ENCODE results near the gene CYP51A1.
"Not testable (repeated sequence)": the region's sequence is repeated elsewhere in the genome, so short reads cannot be mapped to it uniquely, and the experiment has no call there.

The CYP51A1 gene

GRCh38 chr7:92088266-92088665 is 46.0 kb downstream of the CYP51A1 start:
- TF ChIP-seq, protein P1, sequence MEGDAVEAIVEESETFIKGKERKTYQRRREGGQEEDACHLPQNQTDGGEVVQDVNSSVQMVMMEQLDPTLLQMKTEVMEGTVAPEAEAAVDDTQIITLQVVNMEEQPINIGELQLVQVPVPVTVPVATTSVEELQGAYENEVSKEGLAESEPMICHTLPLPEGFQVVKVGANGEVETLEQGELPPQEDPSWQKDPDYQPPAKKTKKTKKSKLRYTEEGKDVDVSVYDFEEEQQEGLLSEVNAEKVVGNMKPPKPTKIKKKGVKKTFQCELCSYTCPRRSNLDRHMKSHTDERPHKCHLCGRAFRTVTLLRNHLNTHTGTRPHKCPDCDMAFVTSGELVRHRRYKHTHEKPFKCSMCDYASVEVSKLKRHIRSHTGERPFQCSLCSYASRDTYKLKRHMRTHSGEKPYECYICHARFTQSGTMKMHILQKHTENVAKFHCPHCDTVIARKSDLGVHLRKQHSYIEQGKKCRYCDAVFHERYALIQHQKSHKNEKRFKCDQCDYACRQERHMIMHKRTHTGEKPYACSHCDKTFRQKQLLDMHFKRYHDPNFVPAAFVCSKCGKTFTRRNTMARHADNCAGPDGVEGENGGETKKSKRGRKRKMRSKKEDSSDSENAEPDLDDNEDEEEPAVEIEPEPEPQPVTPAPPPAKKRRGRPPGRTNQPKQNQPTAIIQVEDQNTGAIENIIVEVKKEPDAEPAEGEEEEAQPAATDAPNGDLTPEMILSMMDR (IDR thresholded peaks at IDR 0.05; ENCODE audit: low read depth, low read length): no peak
- peaks cover 80% of the 10 kb centered on the region for H3K36me3 ChIP-seq
- H3K9me3 ChIP-seq (ENCODE audit: severe bottlenecking): no peaks in the 10 kb centered on the region
- H3K4me3 ChIP-seq (ENCODE audit: low read depth, low read length): no peak overlapping the region
- DNase-seq: no peak
- no peak overlapping the region for H3K27ac ChIP-seq
- no peaks in the 10 kb centered on the region for H3K27me3 ChIP-seq (ENCODE audit: insufficient read depth, low read depth, severe bottlenecking)

DNA sequence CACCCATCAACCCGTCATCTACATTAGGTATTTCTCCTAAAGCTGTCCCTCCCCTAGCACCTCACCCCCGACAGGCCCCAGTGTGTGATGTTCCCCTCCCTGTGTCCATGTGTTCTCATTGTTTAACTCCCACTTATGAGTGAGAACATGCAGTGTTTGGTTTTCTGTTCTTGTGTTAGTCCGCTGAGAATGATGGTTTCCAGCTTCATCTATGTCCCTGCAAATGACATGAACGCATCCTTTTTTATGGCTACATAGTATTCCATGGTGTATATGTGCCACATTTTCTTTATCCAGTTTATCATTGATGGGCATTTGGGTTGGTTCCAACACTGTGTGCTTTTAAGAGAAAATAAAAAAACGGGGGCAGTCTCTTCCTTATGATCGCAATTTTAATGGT is 50.4 kb downstream of the CYP51A1 start:
- DNase-seq; H3K9me3 ChIP-seq (ENCODE audit: severe bottlenecking); H3K27me3 ChIP-seq (ENCODE audit: insufficient read depth, low read depth, severe bottlenecking); H3K27ac ChIP-seq; H3K4me3 ChIP-seq (ENCODE audit: low read depth, low read length): not testable (repeated sequence)
- peaks cover 83% of the 10 kb centered on the region for H3K36me3 ChIP-seq

DNA sequence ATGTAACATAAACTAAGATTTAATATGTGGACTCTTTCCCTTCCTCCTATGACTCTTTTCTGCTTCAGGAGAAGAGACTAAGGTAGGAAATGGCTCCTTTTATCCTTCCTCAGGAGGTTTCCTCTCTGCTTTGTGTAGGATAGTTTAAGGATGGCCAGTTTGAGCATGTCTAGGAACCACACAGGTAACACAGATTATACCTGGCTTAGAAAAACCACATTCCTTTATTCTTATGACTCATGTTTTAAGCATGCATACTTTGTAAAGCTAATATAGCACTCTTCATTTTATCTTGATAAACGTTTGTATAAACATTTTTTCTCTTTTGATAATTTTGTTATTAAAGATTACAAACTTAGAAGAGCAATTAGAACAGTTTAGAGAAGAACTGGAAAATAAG is 57.8 kb downstream of the CYP51A1 start:
- TF ChIP-seq, protein P1 (IDR thresholded peaks at IDR 0.05; ENCODE audit: low read depth, low read length): no peak
- H3K36me3 ChIP-seq: peaks cover 69% of the 10 kb centered on the region

GRCh38 chr7:92075455-92076158 is 58.7 kb downstream of the CYP51A1 start:
- no peak overlapping the region; the same call in 1 of the 2 replicates for H3K27ac ChIP-seq
- no peak overlapping the region for H3K4me3 ChIP-seq (ENCODE audit: low read depth, low read length)
- peaks cover 71% of the 10 kb centered on the region for H3K36me3 ChIP-seq
- TF ChIP-seq, protein P1 (IDR thresholded peaks at IDR 0.05; ENCODE audit: low read depth, low read length): no peak
- H3K9me3 ChIP-seq (ENCODE audit: severe bottlenecking): no peaks in the 10 kb centered on the region
- H3K27me3 ChIP-seq (ENCODE audit: insufficient read depth, low read depth, severe bottlenecking): no peaks in the 10 kb centered on the region
- DNase-seq: no peak

More for the DNA sequence above, 57.8 kb downstream of the CYP51A1 start:
- Histone ChIP-seq H3K27me3 (ENCODE audit: insufficient read depth, low read depth, severe bottlenecking) (no peaks in the 10 kb centered on the region), H3K27ac (no peak overlapping the region), H3K9me3 (ENCODE audit: severe bottlenecking) (no peaks in the 10 kb centered on the region), H3K4me3 (ENCODE audit: low read depth, low read length) (no peak overlapping the region)
- no peak for DNase-seq

DNA sequence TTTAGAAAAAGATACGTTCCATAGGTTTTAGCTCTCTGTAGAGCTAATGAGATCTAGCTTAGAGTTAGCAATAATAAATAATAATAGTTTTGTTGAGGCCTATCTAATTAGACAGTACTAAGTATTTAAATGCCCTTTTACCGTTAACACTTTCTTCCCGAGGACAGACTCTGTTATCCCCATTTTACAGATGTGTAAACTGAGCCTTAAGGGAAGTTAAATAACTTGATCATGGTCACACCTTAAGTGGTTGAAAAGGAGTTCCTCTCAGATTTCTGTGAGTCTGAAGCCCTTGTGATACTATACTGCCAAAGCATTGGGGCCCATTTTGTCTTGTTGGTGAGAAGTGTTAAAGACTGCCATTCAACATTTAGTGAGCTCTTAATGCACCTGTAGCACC is 61.6 kb downstream of the CYP51A1 start:
- H3K4me3 ChIP-seq (ENCODE audit: low read depth, low read length): no peak overlapping the region
- no peaks in the 10 kb centered on the region for H3K27me3 ChIP-seq (ENCODE audit: insufficient read depth, low read depth, severe bottlenecking)
- H3K27ac ChIP-seq: no peak overlapping the region
- TF ChIP-seq, protein P1 (IDR thresholded peaks at IDR 0.05; ENCODE audit: low read depth, low read length): no peak
- no peak for DNase-seq
- H3K9me3 ChIP-seq (ENCODE audit: severe bottlenecking): no peaks in the 10 kb centered on the region
- peaks cover 67% of the 10 kb centered on the region for H3K36me3 ChIP-seq

DNA sequence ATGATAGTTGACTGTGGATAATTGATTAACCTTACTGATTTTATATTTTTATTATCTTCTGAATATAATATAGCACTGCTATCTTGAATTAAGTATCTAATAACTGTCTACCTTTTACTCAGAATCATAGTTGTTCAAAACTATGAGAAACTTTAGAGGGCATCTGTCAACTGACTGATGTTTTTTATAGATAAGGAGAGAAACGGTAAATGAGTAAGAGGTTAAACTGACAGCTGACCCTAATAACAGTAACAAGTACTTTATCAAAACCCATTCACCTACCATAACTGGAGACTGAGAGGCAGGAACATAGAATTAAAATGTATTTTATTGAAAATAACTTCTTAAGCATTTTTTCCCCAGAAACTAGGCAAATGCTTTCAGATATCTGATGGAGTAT is 62.2 kb downstream of the CYP51A1 start:
- TF ChIP-seq, protein P1 (IDR thresholded peaks at IDR 0.05; ENCODE audit: low read depth, low read length): no peak
- H3K27ac ChIP-seq: no peak overlapping the region
- no peaks in the 10 kb centered on the region for H3K27me3 ChIP-seq (ENCODE audit: insufficient read depth, low read depth, severe bottlenecking)
- no peak for DNase-seq
- no peaks in the 10 kb centered on the region for H3K9me3 ChIP-seq (ENCODE audit: severe bottlenecking)
- peaks cover 67% of the 10 kb centered on the region for H3K36me3 ChIP-seq
- H3K4me3 ChIP-seq (ENCODE audit: low read depth, low read length): no peak overlapping the region

Data from WERI-Rb-1 (cell line).